HepG2 (cell line): ENCODE measurements around the gene SALL2. TPM values are rescaled to one million over a fixed set of nuclear protein-coding genes. Genes with fewer than 3 reads are reported as not detected.
A peak's percentile ranks its signal among the peaks of the same experiment; 100 is the strongest.

Experiments
- ATAC-seq: fragments of 200-7000 bp; cut with Tn5 transposase; 3 replicates; pipeline ENCODE4 v1.9.1; 2020; ENCODE audit warnings: mild to moderate bottlenecking, moderate library complexity
- BruUV-seq: library from RNA; stranded (reverse); fragments of 400-500 nt; replicated peaks from 2 replicates; lab custom pipeline; 2021; lab: Mats Ljungman, UMichigan
- CTCF ChIA-PET: fragments of 300-600 bp; formaldehyde crosslinking; extraction: SDS; loops from one replicate; lab custom pipeline; 2021; ENCODE audit warnings: low total read pairs, inconsistent platforms, low intra/inter-chr PET ratio; lab: Yijun Ruan, JAX
- POLR2A ChIA-PET: fragments of 350-600 bp; sonication (Branson Sonifier 250); formaldehyde crosslinking; loops from one replicate; lab custom pipeline; 2020; ENCODE audit warnings: antibody characterized with exemption, inconsistent platforms; lab: Yijun Ruan, JAX
- DNase-seq: peaks from one replicate; pipeline ENCODE4 v3.0.0-alpha.2; 2015; ENCODE audit warnings: low spot score
- FAIRE-seq: peaks from 3 replicates; lab custom pipeline; 2011; peaks lifted over from hg19 to GRCh38; lab: Jason Lieb, UNC
- H2AFZ ChIP-seq: one replicate; pipeline ENCODE4 v1.6.1; 2011; ENCODE audit warnings: low read length, inconsistent platforms
- H3K27ac ChIP-seq: fragments of 300-600 bp; 3 replicates; pipeline ENCODE4 v1.8.0; 2011; ENCODE audit warnings: mixed run types, mild to moderate bottlenecking, mixed read lengths, low read length, inconsistent platforms; ENCODE audit not compliant: insufficient read depth; ENCODE audit errors: extremely low read length
- H3K27me3 ChIP-seq, 2 experiments: fragments of 200-600 bp in 1 of 2; 2 replicates in 1 of 2; 3 replicates in 1 of 2; pipeline versions ENCODE4 v1.6.0 to v1.8.0; 2011; ENCODE audit warnings: low read length in 2 of 2, mild to moderate bottlenecking in 2 of 2, moderate library complexity in 2 of 2, inconsistent platforms in 1 of 2; ENCODE audit not compliant: insufficient read depth in 2 of 2, control insufficient read depth in 1 of 2
- H3K36me3 ChIP-seq, 2 experiments: fragments of 200-600 bp in 1 of 2; replicated peaks in 1 of 2; 2 replicates in 1 of 2; 3 replicates in 1 of 2; pipeline versions ENCODE4 v1.5.1 to v1.8.0; 2011; ENCODE audit warnings: low read length in 2 of 2, inconsistent platforms in 1 of 2; ENCODE audit not compliant: insufficient read depth in 2 of 2, control insufficient read depth in 1 of 2
- H3K4me1 ChIP-seq: 2 replicates; pipeline ENCODE4 v1.5.1; 2012; ENCODE audit warnings: low read length, inconsistent platforms; ENCODE audit not compliant: insufficient read depth
- H3K4me2 ChIP-seq: 2 replicates; pipeline ENCODE4 v1.6.0; 2011; ENCODE audit warnings: low read depth, low read length, inconsistent platforms
- H3K4me3 ChIP-seq, 3 experiments: fragments of 200-600 bp in 1 of 3; sonication (generic), shearing (Covaris generic) in 1 of 3; replicated peaks in 1 of 3; 2 replicates each; pipeline ENCODE4 v1.5.1; 2011 to 2016; ENCODE audit warnings: low read length in 3 of 3, inconsistent platforms in 2 of 3, low read depth in 2 of 3, mild to moderate bottlenecking in 2 of 3, control low read depth in 1 of 3, mixed read lengths in 1 of 3; ENCODE audit not compliant: insufficient read depth in 1 of 3
- H3K79me2 ChIP-seq: one replicate; pipeline ENCODE4 v1.6.1; 2011; ENCODE audit warnings: low read length, inconsistent platforms; ENCODE audit not compliant: insufficient read depth
- H3K9ac ChIP-seq: 2 replicates; pipeline ENCODE4 v1.6.0; 2011; ENCODE audit warnings: mild to moderate bottlenecking, low read depth, low read length, inconsistent platforms; ENCODE audit not compliant: insufficient read depth
- H3K9me3 ChIP-seq: 2 replicates; pipeline ENCODE4 v1.5.1; 2012; ENCODE audit warnings: mild to moderate bottlenecking, low read length
- H4K20me1 ChIP-seq: 2 replicates; pipeline ENCODE4 v1.6.0; 2011; ENCODE audit warnings: inconsistent platforms, mild to moderate bottlenecking, low read length, moderate library complexity; ENCODE audit not compliant: insufficient read depth
- ASH2L ChIP-seq: fragments of 300-600, 200-600 bp; sonication (generic); IDR thresholded peaks from 2 replicates; pipeline ENCODE4 v1.7.0; 2017; ENCODE audit warnings: low read depth, mild to moderate bottlenecking, moderate library complexity, mixed read lengths, low read length; ENCODE audit not compliant: insufficient read length
- FIP1L1 ChIP-seq: fragments of 200-400 bp; formaldehyde crosslinking; IDR thresholded peaks from 2 replicates; pipeline ENCODE4 v1.6.1; 2018; ENCODE audit warnings: low read depth, mild to moderate bottlenecking, low read length, moderate library complexity, borderline replicate concordance; ENCODE audit not compliant: insufficient read depth
- HDAC1 ChIP-seq: sonication (generic); formaldehyde crosslinking; IDR thresholded peaks from 2 replicates; pipeline ENCODE4 v1.5.1; 2020; ENCODE audit warnings: mild to moderate bottlenecking, missing genetic modification reagents
- IKZF1 ChIP-seq: fragments of 450-650 bp; IDR thresholded peaks from 2 replicates; pipeline ENCODE4 v1.7.1; 2016
- MEF2D ChIP-seq: sonication (generic); formaldehyde crosslinking; IDR thresholded peaks from 2 replicates; pipeline ENCODE4 v1.5.1; 2020; ENCODE audit warnings: mild to moderate bottlenecking, missing genetic modification reagents
- NFIC ChIP-seq: IDR thresholded peaks from 2 replicates; pipeline ENCODE4 v1.6.1; 2012; ENCODE audit warnings: mild to moderate bottlenecking, low read length, inconsistent platforms
- PITX1 ChIP-seq: sonication (generic); formaldehyde crosslinking; IDR thresholded peaks from 2 replicates; pipeline ENCODE4 v1.5.1; 2020; ENCODE audit warnings: mild to moderate bottlenecking, missing genetic modification reagents
- PTBP1 ChIP-seq: fragments of 200-400 bp; formaldehyde crosslinking; IDR thresholded peaks from 2 replicates; pipeline ENCODE4 v1.6.1; 2018; ENCODE audit warnings: low read length, low read depth; ENCODE audit not compliant: poor library complexity, severe bottlenecking
- ZNF563 ChIP-seq: sonication (generic); formaldehyde crosslinking; IDR thresholded peaks from 2 replicates; pipeline ENCODE4 v1.8.0; 2022; ENCODE audit warnings: mild to moderate bottlenecking, moderate library complexity, missing genetic modification reagents
- ZNF878 ChIP-seq: sonication (generic); formaldehyde crosslinking; IDR thresholded peaks from 2 replicates; pipeline ENCODE4 v1.8.1; 2023; ENCODE audit warnings: mild to moderate bottlenecking, missing genetic modification reagents, moderate library complexity
- WGBS: methylation state at CpG from one replicate; pipeline ENCODE4 v1.1.6; 2017; ENCODE audit warnings: low lambda C conversion rate; 5-methylcytosine and 5-hydroxymethylcytosine counted together
- in situ Hi-C: cut with HindIII; loops from 2 replicates; pipeline ENCODE4 v1.10.0; 2017; ENCODE audit warnings: low pct_unique_long_range_greater_than_20kb; ENCODE audit not compliant: extremely low pct_ligation_motif_present
- intact Hi-C: fragments of 100-400 bp; cut with micrococcal nuclease; formaldehyde crosslinking; loops from one replicate; pipeline ENCODE4 v1.10.0; 2022; ENCODE audit not compliant: unreplicated experiment
- polyA plus RNA-seq, 8 experiments: library from polyadenylated mRNA; depleted of rRNA in 3 of 8; stranded (reverse) in 7 of 8; unstranded in 1 of 8; fragments of >200 nt; fragmentation: Illumina TruSeq in 4 of 8; extraction: Trizol in 4 of 8; gene quantifications; 2 replicates each; pipeline versions ENCODE4 v1.2.1 to v1.2.3, GENCODE V29; 2011 to 2016; ENCODE audit warnings: low read depth in 4 of 8, missing spikeins in 1 of 8, mixed read lengths in 1 of 8; ENCODE audit not compliant: insufficient read depth in 1 of 8
- total RNA-seq, 5 experiments: library from RNA; depleted of rRNA; stranded (reverse); fragments of >200 nt; fragmentation: Illumina TruSeq; extraction: Trizol; gene quantifications; 2 replicates each; pipeline ENCODE4 v1.2.3, GENCODE V29; 2016; ENCODE audit warnings: low read depth in 1 of 5
- TF ChIP-seq, protein P1 (sequence below): fragments of 450-650 bp; IDR thresholded peaks from 2 replicates; pipeline ENCODE4 v1.6.1; 2017; ENCODE audit warnings: mild to moderate bottlenecking
- TF ChIP-seq, protein P2 (sequence below): sonication (generic); formaldehyde crosslinking; conservative IDR thresholded peaks from 2 replicates; pipeline ENCODE4 v1.4.0; 2020; ENCODE audit warnings: missing genetic modification reagents
- TF ChIP-seq, protein P3 (sequence below): sonication (generic); formaldehyde crosslinking; IDR thresholded peaks from 2 replicates; pipeline ENCODE4 v1.5.1; 2020; ENCODE audit warnings: missing genetic modification reagents, mild to moderate bottlenecking, borderline replicate concordance

SALL2 gene
- total and polyA plus RNA-seq, 2 of the 13 experiments (the other 11 are each of a cell fraction or from before 2014, with no cell fraction given), result 4.9 to 5.8 TPM

GRCh38 chr14:21536418-21537089 is 10.4 kb upstream of the SALL2 start (continued):
- 0 out of 2 replicates have a peak, but pooled peaks have one; percentile 32 for TF ChIP-seq PITX1 (CRISPR knock-in tag)
- TF ChIP-seq, protein P1, sequence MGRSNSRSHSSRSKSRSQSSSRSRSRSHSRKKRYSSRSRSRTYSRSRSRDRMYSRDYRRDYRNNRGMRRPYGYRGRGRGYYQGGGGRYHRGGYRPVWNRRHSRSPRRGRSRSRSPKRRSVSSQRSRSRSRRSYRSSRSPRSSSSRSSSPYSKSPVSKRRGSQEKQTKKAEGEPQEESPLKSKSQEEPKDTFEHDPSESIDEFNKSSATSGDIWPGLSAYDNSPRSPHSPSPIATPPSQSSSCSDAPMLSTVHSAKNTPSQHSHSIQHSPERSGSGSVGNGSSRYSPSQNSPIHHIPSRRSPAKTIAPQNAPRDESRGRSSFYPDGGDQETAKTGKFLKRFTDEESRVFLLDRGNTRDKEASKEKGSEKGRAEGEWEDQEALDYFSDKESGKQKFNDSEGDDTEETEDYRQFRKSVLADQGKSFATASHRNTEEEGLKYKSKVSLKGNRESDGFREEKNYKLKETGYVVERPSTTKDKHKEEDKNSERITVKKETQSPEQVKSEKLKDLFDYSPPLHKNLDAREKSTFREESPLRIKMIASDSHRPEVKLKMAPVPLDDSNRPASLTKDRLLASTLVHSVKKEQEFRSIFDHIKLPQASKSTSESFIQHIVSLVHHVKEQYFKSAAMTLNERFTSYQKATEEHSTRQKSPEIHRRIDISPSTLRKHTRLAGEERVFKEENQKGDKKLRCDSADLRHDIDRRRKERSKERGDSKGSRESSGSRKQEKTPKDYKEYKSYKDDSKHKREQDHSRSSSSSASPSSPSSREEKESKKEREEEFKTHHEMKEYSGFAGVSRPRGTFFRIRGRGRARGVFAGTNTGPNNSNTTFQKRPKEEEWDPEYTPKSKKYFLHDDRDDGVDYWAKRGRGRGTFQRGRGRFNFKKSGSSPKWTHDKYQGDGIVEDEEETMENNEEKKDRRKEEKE, result no peak
- TF ChIP-seq, protein P2, sequence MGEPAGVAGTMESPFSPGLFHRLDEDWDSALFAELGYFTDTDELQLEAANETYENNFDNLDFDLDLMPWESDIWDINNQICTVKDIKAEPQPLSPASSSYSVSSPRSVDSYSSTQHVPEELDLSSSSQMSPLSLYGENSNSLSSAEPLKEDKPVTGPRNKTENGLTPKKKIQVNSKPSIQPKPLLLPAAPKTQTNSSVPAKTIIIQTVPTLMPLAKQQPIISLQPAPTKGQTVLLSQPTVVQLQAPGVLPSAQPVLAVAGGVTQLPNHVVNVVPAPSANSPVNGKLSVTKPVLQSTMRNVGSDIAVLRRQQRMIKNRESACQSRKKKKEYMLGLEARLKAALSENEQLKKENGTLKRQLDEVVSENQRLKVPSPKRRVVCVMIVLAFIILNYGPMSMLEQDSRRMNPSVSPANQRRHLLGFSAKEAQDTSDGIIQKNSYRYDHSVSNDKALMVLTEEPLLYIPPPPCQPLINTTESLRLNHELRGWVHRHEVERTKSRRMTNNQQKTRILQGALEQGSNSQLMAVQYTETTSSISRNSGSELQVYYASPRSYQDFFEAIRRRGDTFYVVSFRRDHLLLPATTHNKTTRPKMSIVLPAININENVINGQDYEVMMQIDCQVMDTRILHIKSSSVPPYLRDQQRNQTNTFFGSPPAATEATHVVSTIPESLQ (CRISPR knock-in tag), result 0 out of 2 replicates have a peak, but pooled peaks have one; percentile 20

- Histone ChIP-seq H3K4me1 (peaks cover 32% of the 10 kb centered on the region), H3K79me2 (no peaks in the 10 kb centered on the region), H3K9me3 (peaks cover 9% of the 10 kb centered on the region), H3K9ac (peak overlapping the region; percentile 54; the same call in 1 of the 2 replicates), H3K4me3 (peak overlapping the region; percentile 52 to 76 (median 57)), H3K4me2 (peak overlapping the region; percentile 92), H3K36me3 (no peaks in the 10 kb centered on the region), H2AFZ (peak overlapping the region; percentile 80), H4K20me1 (no peaks in the 10 kb centered on the region), H3K27me3 (peaks cover 1 to 26% of the 10 kb centered on the region in 2 experiments; a peak in 3 of 5 replicates), H3K27ac (no peak overlapping the region)
- BruUV-seq, result no TSS peak
- DNase-seq (no peak), ATAC-seq (peak; percentile 87), FAIRE-seq (no peak)
- 9% methylated on average over 6 of the region's 6 CpGs for WGBS
- ChIA-PET POLR2A (interaction anchor here (1.3 to 4.6 kb wide), 2 partner anchors 9 to 24 kb away, joined by 4 to 26 read pairs; partner anchors contain the start of genes METTL3 and SALL2), CTCF (no interaction called here)
- intact Hi-C loops, result no loop called here
- in situ Hi-C loops, result no loop called here
- TF ChIP-seq FIP1L1 (0 out of 2 replicates have a peak, but pooled peaks have one; percentile 1), IKZF1 (no peak), PTBP1 (no peak), ZNF563 (peak; percentile 83; the same call in 1 of the 2 replicates), MEF2D (CRISPR knock-in tag) (no peak), NFIC (no peak), HDAC1 (CRISPR knock-in tag) (0 out of 2 replicates have a peak, but pooled peaks have one; percentile 20), ASH2L (peak; percentile 1), ZNF878 (CRISPR knock-in tag) (0 out of 2 replicates have a peak, but pooled peaks have one; percentile 37)
- TF ChIP-seq, protein P3, sequence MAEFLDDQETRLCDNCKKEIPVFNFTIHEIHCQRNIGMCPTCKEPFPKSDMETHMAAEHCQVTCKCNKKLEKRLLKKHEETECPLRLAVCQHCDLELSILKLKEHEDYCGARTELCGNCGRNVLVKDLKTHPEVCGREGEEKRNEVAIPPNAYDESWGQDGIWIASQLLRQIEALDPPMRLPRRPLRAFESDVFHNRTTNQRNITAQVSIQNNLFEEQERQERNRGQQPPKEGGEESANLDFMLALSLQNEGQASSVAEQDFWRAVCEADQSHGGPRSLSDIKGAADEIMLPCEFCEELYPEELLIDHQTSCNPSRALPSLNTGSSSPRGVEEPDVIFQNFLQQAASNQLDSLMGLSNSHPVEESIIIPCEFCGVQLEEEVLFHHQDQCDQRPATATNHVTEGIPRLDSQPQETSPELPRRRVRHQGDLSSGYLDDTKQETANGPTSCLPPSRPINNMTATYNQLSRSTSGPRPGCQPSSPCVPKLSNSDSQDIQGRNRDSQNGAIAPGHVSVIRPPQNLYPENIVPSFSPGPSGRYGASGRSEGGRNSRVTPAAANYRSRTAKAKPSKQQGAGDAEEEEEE, result no peak
Measured at GRCh38 chr14:21535545-21536417, 9.6 kb upstream of the SALL2 start.
